NCI-H748 (cell line): ENCODE data around the gene NRROS.
"Not testable (repeated sequence)": the region's sequence is repeated elsewhere in the genome, so short reads cannot be mapped to it uniquely, and the experiment has no call there.

Source experiments
- DNase-seq: peaks from one replicate; lab custom pipeline; 2025; ENCODE audit not compliant: unreplicated experiment; lab: John Stamatoyannopoulos, UW

Gene NRROS

DNA sequence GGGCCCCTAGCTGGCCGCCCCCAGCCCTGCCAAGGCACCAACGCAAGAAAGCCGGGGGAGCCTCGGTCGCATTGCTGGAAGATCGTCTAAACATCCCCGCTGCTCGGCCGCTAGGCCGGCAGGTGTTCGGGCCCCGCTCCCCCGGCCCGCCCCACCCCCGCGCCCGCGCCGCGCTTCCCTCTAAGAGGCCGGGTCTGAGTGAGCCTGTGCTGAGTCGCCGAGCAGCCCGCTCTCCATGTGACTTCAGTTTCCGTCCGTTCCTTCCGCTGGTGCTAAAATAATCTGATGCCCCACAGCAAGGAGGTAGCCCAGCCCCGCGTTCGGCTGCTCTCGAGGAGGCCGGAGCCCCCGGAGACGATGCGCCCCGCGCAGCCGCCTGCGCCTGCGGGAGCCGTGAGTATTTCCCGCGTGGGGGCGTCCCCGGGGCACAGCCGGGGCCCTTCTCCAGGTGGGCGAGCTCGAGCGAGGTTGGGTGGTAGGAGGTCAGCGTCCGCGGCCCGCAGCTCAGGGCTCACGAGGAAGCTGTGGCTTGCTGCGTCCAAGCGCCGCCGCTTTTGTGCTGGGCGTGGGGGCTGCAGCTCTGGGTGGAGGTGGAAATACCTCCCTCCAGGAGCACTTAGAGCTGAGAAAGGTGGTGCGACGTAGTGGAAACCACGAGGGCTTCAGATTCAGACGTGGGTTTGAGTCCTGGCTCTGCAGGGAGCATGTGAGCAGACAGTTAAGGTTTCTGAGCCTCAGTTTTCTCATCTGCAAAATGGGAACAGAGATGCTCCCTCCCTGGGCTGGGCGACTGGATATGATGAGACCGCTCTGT, at the start of gene NRROS:
NRROS (plus strand) TSS at position 212 of the 814 bp plus-strand sequence. CDS start 14,846 bp downstream, outside the sequence.
- DNase-seq, result peak; percentile 47

DNA sequence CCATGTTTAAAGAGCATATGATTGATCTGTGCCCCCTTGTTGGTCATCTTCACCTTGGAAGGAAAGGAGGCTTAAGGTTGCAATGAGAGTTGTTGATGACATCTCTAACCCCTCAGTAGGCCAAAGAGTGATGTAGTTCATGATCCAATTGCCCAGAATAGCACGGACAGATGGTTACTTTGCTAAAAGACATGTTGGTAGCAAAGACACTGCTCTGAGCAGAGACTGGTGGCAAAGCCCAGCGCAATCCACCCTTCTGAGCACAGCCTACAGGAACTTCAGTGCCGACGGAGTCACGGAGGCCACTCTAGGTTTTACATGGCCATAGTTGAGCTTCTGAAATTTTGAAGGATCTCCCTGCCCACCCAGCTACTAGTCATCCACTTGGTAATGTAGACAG, 49.2 kb upstream of the NRROS start:
- no peak for DNase-seq

DNA sequence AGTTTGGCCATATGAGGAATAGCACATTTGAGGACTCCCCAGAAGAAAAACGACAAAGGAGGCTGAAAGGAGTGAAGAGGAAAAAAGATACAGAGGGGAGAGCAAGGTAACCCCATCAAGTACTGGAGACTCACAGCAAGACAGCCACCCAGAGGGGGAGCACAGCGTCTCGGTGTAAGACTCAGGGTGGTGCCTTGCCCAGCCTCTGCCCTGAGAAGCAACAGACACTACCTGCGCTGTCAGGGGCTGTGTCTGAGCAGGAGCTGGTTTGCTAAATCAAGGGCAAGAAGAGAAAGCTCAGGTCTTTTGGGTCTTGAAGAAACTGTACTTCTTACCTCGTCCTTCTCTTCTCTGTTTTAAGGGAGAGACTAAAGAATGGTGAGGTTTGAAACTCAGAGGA, 43.1 kb upstream of the NRROS start:
- DNase-seq, result no peak

GRCh38 chr3:196597971-196598733, 41.3 kb upstream of the NRROS start:
- DNase-seq, result not testable (repeated sequence)

- DNase-seq, result no peak
Observed at GRCh38 chr3:196599734-196600128, 39.8 kb upstream of the NRROS start.

DNA sequence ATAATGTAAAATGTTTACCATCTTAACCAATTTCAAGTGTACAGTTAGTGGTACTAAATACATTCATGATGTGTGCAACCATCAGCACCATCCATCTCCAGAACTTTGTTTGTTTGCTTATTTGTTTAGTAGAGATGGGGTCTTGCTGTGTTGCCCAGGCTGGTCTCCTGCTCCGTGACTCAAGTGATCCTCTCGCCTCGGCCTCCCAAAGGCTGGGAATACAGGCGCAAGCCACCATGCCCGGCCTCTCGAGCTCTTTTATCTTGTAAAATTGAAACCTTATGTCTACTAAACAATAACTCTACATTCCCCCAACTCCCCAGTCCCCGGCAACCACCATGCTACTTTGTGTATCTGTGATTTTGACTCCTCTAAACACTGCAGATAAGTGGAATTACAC, 39.1 kb upstream of the NRROS start:
- DNase-seq, result no peak

- no peak for DNase-seq
Observed at GRCh38 chr3:196602673-196603072, 36.8 kb upstream of the NRROS start.

GRCh38 chr3:196603683-196604082, 35.8 kb upstream of the NRROS start:
- no peak for DNase-seq

DNA sequence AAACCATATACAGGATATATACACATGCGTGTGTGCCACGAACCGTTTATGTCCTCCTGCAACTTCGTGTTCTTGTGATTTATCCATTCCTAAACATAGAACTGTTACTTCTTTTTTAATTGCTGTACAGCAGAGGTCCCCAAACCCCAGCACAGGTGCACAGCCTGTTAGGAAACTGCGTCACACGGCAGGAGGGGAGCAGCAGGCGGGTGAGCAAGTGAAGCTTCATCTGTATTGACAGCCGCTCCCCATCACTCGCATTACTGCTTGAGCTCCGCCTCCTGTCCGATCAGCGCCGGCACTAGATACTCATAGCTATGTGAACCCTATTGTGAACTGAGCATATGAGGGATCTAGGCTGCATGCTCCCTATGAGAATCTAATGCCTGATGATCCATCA, 34.9 kb upstream of the NRROS start:
- DNase-seq, result peak; percentile 30

DNA sequence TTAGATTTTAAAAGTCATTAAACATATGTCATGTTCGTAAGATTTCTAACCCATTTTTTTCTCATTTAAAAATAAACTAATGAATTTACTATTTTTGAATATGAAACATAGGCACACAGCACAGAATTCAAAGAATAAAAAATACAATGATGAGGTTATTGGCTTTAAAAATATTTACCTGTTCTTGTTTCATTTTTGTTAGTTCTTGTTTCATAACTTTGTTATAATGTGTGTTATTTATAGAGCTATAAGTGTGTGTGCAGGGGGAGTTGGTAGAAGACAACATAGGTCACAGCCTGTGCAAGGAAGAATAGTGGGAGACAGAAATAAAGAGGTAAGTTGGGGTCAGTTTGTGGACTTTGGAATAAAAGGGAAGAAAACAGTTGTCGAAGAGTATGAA, 30.8 kb upstream of the NRROS start:
- no peak for DNase-seq

DNA sequence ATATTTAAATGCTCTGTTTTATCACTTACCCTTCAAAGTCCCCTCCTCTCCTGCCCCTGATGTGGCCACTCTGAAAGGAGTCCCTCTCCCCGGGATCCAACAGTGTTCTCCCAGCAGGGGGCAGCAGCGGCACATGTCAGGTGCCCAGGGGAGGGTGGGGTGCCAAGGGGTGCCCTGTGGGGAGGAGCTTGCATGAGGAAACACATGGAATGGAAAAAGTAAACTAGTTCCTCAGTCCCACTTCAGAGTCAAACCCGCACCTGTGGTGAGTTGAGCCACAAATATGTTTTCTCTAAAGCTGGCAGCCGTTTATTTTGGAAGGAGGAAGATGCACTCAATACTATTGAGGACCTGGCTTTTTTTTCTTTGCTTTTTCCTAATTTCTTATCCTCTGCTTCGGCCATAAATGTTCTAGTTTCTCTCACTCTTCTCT, 30.1 kb upstream of the NRROS start:
- peak; percentile 77 for DNase-seq

DNA sequence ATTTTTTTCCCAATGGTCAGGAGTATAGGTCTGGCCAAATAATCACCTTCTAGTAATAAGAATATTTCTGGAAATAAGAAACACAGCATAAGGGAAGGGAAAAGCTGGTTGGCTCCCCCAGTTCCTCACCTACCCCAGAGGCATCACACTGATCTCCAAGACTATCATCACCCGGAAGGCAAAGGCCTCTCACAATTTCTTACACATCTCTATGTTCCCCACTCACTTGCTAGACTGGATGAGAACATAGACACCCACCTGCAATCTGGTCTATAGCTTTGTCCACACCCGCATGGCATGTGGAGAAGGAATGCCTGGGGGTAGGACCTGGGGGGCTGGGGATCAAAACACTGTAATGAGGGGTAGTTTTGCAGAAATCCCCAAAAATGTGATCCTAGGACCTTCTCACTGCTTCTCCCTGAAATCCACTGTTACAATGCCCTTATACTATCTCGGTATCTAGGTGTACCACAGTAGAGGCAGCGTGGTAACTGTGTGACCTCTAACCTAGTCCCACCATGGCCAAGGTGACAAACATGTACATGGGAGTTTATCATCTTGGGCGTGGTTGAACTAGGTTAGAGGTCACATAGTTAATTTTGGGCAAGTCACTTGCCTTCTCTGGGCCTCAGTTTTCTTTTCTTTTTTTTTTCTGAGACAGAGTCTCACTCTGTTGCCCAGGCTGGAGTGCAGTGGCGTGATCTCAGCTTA, 29.5 kb upstream of the NRROS start:
- no peak for DNase-seq

- no peak for DNase-seq
Observed at GRCh38 chr3:196611761-196612483, 27.6 kb upstream of the NRROS start.

GRCh38 chr3:196615234-196615633, 24.3 kb upstream of the NRROS start:
- DNase-seq, result not testable (repeated sequence)

DNA sequence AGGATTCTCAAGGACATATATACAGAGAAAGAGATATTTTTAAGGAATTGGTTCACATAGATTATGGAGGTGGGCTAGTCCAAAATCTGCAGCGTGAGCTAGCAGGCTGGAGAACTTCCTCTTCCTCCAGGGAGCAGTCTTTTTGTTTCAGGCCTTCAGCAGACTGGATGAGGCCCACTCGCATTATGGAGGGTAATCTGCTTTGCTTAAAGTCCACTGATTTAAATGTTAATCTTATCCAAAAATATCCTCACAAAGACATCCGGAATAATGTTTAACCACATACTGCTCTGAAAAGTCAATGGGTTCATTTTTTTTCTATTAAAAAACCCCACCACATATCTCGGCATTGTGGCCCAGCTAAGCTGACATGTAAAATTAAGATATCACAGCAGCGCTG, 22.2 kb upstream of the NRROS start:
- DNase-seq, result no peak

DNA sequence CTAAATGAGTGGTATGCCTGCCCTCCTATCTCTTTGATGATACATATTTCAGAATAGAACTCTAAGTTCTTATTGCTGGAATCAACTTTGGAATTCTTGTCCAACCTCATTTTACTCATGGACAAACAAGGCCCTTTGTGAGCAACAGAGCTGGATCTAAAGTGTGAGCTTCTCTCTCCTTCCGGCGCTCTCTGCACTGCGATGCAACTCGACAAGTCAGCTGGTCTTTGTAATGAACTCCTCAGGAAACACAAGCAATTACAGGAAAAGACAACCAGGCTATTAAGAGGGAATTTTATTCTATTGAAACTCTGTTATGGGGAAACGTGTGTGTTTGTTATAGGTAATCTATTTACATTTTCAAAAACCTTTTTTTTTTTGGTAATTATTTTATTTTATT, 20.3 kb upstream of the NRROS start:
- DNase-seq, result peak; percentile 49

GRCh38 chr3:196619627-196620026, 19.9 kb upstream of the NRROS start:
- DNase-seq, result not testable (repeated sequence)

DNA sequence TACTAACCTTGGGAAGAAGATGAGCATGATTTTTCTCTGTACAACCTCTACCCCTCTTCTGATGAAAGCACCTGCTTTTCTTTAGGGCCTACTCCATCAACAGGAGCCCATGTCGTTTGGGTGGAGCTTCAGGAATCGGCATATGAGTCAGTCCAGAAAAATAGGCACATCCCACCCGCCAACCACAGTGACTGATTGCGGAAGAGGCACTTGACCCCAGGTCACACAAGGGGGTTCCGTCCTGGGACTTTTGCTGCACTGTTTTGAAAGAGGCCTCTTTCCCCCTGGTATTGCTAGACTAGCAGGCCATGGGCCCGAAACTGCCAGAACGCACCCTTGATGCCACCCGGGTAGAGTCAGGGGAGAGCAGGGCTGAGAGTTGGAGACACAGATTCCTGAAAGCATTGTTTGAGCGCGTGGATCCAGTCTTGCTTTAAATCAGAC, 19.3 kb upstream of the NRROS start:
- DNase-seq, result peak; percentile 23

DNA sequence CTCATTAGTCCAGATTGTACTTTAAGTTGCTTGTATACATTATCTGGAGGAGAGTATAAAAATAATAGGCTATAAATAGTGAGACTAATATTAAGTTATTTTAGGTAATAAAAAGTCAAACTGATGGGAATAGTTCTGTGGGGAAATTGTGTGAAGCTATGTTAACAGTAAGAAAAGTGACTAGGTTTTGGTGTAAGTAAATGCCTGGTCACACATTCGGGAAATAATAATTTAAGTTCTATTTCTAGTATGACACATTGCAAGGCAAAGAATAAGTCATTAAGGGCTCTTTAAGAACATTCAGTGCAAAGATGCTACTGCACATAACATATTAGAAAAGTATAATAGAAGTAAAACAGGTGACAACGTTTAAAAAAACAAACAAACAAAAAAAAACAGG, 18.8 kb upstream of the NRROS start:
- DNase-seq, result no peak

GRCh38 chr3:196621611-196622010, 17.9 kb upstream of the NRROS start:
- no peak for DNase-seq
